Thyroid gland (tissue), 4 donors: ENCODE measurements around the gene ZDHHC18.

Source experiments
- POLR2A ChIP-seq, 2 donors: fragments of 450-650 bp; IDR thresholded peaks; one replicate each; pipeline ENCODE4 v1.6.1; 2017; ENCODE audit warnings: antibody characterized with exemption in 2 of 2, mild to moderate bottlenecking in 2 of 2, moderate library complexity in 1 of 2
- TF ChIP-seq, protein P1 (sequence below), 6 experiments: fragments of 200-600 bp in 3 of 6; fragments of 450-650 bp in 3 of 6; sonication (generic) in 3 of 6; IDR thresholded peaks; one replicate each; pipeline ENCODE4 v1.5.1; 2016 to 2019; ENCODE audit warnings: antibody characterized with exemption in 6 of 6, mild to moderate bottlenecking in 2 of 6, inconsistent platforms in 1 of 6, moderate library complexity in 1 of 6

DNA sequence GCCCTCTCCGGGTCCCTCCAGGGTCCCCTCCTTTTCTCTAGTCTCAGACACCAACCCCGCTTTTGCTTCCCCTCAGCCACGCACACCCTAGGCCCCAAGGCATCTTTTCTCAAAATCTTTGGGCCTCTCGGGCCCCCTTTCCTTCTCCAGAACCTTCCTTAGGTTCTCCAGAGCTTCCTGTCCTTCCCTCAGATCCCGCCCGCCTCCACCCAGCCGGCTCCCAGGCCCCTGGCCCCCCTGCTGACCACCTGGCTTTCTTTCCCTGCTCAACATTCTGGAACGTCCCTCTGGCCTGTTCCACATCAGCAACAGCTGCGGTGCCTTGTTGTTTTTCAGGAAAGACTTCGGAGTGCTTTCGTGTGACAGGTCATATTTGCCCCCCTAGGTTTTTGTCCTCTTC is 1.2 kb downstream of the ZDHHC18 start:
- TF ChIP-seq, protein P1, sequence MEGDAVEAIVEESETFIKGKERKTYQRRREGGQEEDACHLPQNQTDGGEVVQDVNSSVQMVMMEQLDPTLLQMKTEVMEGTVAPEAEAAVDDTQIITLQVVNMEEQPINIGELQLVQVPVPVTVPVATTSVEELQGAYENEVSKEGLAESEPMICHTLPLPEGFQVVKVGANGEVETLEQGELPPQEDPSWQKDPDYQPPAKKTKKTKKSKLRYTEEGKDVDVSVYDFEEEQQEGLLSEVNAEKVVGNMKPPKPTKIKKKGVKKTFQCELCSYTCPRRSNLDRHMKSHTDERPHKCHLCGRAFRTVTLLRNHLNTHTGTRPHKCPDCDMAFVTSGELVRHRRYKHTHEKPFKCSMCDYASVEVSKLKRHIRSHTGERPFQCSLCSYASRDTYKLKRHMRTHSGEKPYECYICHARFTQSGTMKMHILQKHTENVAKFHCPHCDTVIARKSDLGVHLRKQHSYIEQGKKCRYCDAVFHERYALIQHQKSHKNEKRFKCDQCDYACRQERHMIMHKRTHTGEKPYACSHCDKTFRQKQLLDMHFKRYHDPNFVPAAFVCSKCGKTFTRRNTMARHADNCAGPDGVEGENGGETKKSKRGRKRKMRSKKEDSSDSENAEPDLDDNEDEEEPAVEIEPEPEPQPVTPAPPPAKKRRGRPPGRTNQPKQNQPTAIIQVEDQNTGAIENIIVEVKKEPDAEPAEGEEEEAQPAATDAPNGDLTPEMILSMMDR (IDR thresholded peaks at IDR 0.05) = no peak
- peak in 1 of 2 donors; percentile 40 for TF ChIP-seq POLR2A (IDR thresholded peaks at IDR 0.05)
